T-cell (primary cell): ENCODE data around the gene NPTXR. TPM values are rescaled to one million over a fixed set of nuclear protein-coding genes. Genes with fewer than 3 reads are reported as not detected.

ENCODE experiments used
- ATAC-seq, 4 experiments: fragments of 200-7000 bp in 3 of 4; fragments of 150-1000 bp in 1 of 4; cut with Tn5 transposase; replicated peaks in 1 of 4; 1 replicate in 3 of 4; 2 replicates in 1 of 4; pipeline ENCODE4 v1.10.0; 2021; ENCODE audit warnings: moderate library complexity in 3 of 4, mild to moderate bottlenecking in 2 of 4, moderate number of reproducible peaks in 1 of 4
- CTCF ChIA-PET, 2 donors: fragments of 300-600 bp; sonication (Branson Sonifier 250); formaldehyde crosslinking; loops; one replicate each; lab custom pipeline; 2022; ENCODE audit warnings: antibody characterized with exemption in 2 of 2; lab: Charles Lee
- POLR2A ChIA-PET, 2 donors: fragments of 300-600 bp; sonication (Branson Sonifier 250); formaldehyde crosslinking; loops; one replicate each; lab custom pipeline; 2022; ENCODE audit warnings: antibody characterized with exemption in 2 of 2; lab: Charles Lee
- DNase-seq, 35 experiments: peaks; one replicate each; pipeline versions ENCODE4 v3.0.0 to v3.0.0-alpha.2; 2013 to 2023
- H3K27ac ChIP-seq: one replicate; pipeline ENCODE4 v1.5.1; 2013; ENCODE audit warnings: low read length
- H3K27me3 ChIP-seq, 2 experiments: replicated peaks in 1 of 2; 1 replicate in 1 of 2; 2 replicates in 1 of 2; pipeline versions ENCODE4 v1.6.1 to v1.7.0; 2013; ENCODE audit warnings: low read length in 1 of 2, mixed read lengths in 1 of 2; ENCODE audit not compliant: control insufficient read depth in 2 of 2, insufficient read depth in 2 of 2; ENCODE audit errors: extremely low read depth in 1 of 2
- H3K36me3 ChIP-seq, 2 donors: 1 replicate in 1 of 2; 2 replicates in 1 of 2; pipeline versions ENCODE4 v1.6.1 to v1.7.0; 2013; ENCODE audit warnings: low read length in 1 of 2; ENCODE audit not compliant: control insufficient read depth in 2 of 2, insufficient read depth in 1 of 2; ENCODE audit errors: extremely low read depth in 1 of 2
- H3K4me1 ChIP-seq, 2 experiments: 1 replicate in 1 of 2; 2 replicates in 1 of 2; pipeline versions ENCODE4 v1.6.1 to v1.7.0; 2013; ENCODE audit warnings: low read length in 2 of 2, mixed read lengths in 1 of 2; ENCODE audit not compliant: insufficient read depth in 2 of 2, control insufficient read depth in 1 of 2; ENCODE audit errors: extremely low read depth in 1 of 2
- H3K4me3 ChIP-seq, 2 donors: 1 replicate in 1 of 2; 2 replicates in 1 of 2; pipeline versions ENCODE4 v1.5.1 to v1.7.0; 2013; ENCODE audit warnings: mild to moderate bottlenecking in 2 of 2, low read length in 1 of 2, moderate library complexity in 1 of 2; ENCODE audit not compliant: control insufficient read depth in 1 of 2; ENCODE audit errors: extremely low read depth in 1 of 2
- H3K9me3 ChIP-seq: 2 replicates; pipeline ENCODE4 v1.7.0; 2013
- H3K27ac Mint-ChIP-seq, 2 donors: one replicate each; pipeline ENCODE4 v1.8.0; 2020 to 2021; ENCODE audit warnings: mild to moderate bottlenecking in 2 of 2, mixed read lengths in 2 of 2
- H3K27me3 Mint-ChIP-seq, 2 donors: one replicate each; pipeline ENCODE4 v1.8.0; 2021 to 2022; ENCODE audit warnings: mixed read lengths in 2 of 2
- H3K36me3 Mint-ChIP-seq: one replicate; pipeline ENCODE4 v1.8.0; 2021; ENCODE audit warnings: mixed read lengths
- H3K4me1 Mint-ChIP-seq, 3 donors: one replicate each; pipeline ENCODE4 v1.8.0; 2020 to 2022; ENCODE audit warnings: mixed read lengths in 3 of 3, mild to moderate bottlenecking in 1 of 3
- H3K4me3 Mint-ChIP-seq, 3 donors: one replicate each; pipeline ENCODE4 v1.8.0; 2020 to 2022; ENCODE audit warnings: mild to moderate bottlenecking in 3 of 3, mixed read lengths in 3 of 3, moderate library complexity in 3 of 3
- H3K9me3 Mint-ChIP-seq, 3 donors: one replicate each; pipeline ENCODE4 v1.8.0; 2020 to 2022; ENCODE audit warnings: mixed read lengths in 3 of 3
- WGBS: methylation state at CpG from one replicate; pipeline ENCODE4 v1.1.5; 2013; ENCODE audit warnings: missing lambda C conversion rate; ENCODE audit not compliant: insufficient coverage; 5-methylcytosine and 5-hydroxymethylcytosine counted together
- total RNA-seq, 35 experiments: library from RNA in 6 of 35; stranded (reverse) in 6 of 35; fragments of 120-200 nt in 1 of 35; gene quantifications; one replicate each; pipeline versions ENCODE4 v1.2.1 to v1.2.4 and lab custom pipeline; 2013 to 2026

NPTXR gene
- total RNA-seq, 5 donors from 2014 or later (not counting 1 experiment from before 2014, with no cell fraction given): 4.9 to 13.2 (median 9.1) TPM

DNA sequence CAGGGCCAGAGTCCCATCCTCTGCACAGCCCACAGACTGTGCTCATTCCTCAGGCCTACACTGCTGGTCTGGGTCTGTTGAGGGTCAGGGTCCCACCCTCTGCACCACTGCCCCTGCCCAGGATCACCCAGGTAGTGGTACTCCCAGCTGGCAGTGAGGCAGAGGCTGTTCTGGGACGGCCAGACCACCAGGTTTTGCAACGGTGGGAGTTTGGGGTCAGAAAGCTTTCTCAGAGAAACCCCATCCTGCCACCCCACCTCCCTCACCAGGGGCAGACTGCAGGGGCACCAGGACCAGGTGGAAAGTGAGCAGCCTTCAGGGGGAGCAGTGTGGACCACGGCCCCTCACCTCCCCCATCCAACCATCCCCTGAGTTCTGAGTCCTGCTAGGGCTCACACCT lies 10.8 kb downstream of the NPTXR start:
- no peak overlapping the region for H3K4me3 ChIP-seq
- peaks cover 0 to 13% of the 10 kb centered on the region in 2 experiments for H3K27me3 ChIP-seq
- H3K4me3 Mint-ChIP-seq: no peak overlapping the region
- H3K36me3 ChIP-seq: no peaks in the 10 kb centered on the region
- H3K36me3 Mint-ChIP-seq: no peaks in the 10 kb centered on the region
- no peak overlapping the region for H3K27ac ChIP-seq
- H3K4me1 Mint-ChIP-seq: no peaks in the 10 kb centered on the region
- H3K27me3 Mint-ChIP-seq: peaks cover 0 to 2% of the 10 kb centered on the region in 2 donors
- no peaks in the 10 kb centered on the region for H3K9me3 Mint-ChIP-seq
- H3K9me3 ChIP-seq: no peaks in the 10 kb centered on the region
- ChIA-PET POLR2A (no interaction called here), CTCF (no interaction called here)
- no CpG with 5 or more reads among the region's 3 CpGs for WGBS
- DNase-seq: no peak
- no peaks in the 10 kb centered on the region for H3K4me1 ChIP-seq
- no peak for ATAC-seq
- H3K27ac Mint-ChIP-seq: no peak overlapping the region

DNA sequence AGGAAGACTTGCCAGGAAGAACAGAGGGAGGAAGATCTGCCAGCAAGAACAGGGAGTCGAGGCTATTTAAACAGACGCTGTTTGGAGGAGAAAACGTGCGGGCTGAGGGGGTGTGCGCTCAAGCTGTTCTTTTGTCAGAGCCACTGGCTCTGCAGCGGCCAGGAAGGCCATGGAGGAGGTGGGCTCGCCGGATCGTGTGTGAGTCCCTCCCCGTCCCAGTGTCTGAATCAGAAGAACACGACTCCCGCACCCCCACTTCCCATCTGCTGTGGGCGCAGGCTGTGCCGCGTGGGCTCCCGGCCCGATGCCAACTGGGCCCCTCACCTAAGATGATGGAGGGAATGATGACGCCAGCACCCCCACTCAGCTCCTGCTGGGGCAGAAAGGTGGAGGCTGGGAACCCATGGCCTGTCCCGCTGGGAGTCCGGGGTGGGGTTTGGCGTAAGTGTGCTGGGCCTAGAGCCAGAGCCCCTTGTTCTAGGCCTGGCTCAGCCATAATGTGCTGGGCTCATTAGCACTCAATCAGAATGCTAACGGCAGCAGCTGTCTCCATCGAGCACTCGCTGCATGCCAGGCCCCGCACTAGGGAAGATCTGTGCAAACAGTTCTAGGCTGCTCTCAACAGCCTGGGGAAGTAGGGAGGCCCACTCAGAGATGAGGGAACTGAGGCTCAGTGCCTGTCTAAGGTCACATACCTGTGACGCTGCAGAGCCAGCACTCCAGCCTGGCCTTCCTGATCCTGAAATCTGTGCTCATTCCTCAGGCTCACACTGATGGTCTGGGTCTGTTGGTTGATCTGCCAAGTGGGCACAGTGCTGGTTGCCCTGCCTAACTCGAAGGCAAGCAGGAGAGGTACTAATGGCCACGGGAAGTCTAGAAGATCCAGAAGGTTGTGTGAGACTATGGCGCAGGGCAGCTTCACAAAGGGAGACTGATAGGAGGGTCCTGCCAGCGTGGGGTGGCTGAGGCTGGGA lies 11.5 kb downstream of the NPTXR start:
- ATAC-seq: no peak
- H3K27ac Mint-ChIP-seq: no peak overlapping the region
- Histone ChIP-seq H3K36me3 (no peaks in the 10 kb centered on the region), H3K27me3 (peaks cover 0 to 12% of the 10 kb centered on the region in 2 experiments), H3K27ac (no peak overlapping the region), H3K4me3 (no peak overlapping the region), H3K9me3 (no peaks in the 10 kb centered on the region), H3K4me1 (no peaks in the 10 kb centered on the region)
- H3K36me3 Mint-ChIP-seq: no peaks in the 10 kb centered on the region
- peaks cover 0 to 2% of the 10 kb centered on the region in 2 donors for H3K27me3 Mint-ChIP-seq
- 86% methylated on average over 15 of the region's 30 CpGs for WGBS
- ChIA-PET CTCF (no interaction called here), POLR2A (interaction anchor here in 1 of 2 donors (0.6 kb wide), 1 partner anchor 947 kb away, joined by 9 read pairs; no protein-coding TSS in a partner anchor)
- no peaks in the 10 kb centered on the region for H3K9me3 Mint-ChIP-seq
- no peak for DNase-seq
- H3K4me1 Mint-ChIP-seq: no peaks in the 10 kb centered on the region
- H3K4me3 Mint-ChIP-seq: no peak overlapping the region

DNA sequence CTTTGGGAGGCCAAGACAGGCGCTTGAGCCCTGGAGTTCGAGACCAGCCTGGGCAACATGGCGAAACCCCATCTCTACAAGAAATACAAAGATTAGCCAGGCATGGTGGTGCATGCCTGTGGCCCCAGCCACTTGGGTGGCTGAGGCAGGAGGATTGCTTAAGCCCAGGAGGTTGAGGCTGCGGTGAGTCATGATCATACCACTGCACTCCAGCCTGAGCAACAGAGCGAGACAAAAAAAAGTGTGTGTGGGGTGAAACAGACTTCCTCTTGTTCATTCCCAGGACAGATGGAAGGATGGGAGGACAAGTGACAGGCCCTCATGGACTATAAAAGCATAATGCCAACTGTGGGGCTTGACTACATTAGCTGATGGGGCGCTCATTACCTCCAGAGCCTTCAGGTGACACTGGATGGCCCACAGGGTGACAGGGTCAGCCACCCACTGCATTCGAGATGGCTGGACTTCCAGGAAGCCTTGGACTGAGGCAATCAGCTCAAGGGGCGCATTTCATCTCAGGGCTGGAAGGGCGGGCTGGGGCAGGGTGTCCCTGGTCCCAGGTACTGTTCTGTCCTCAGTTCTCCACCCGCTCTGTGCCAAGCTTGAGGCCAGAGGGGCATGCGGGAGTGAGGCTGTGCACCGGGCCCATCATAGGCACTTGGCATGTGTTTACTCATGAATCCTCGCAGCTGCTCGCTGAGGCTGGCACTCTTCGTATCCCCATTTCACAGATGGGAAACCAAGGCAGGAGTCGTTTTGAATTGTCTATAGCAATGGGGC lies 12.5 kb downstream of the NPTXR start:
- no peak for ATAC-seq
- CTCF ChIA-PET: interaction anchor here in 1 of 2 donors (0.6 kb wide), 1 partner anchor 1053 kb away, joined by 4 read pairs; no protein-coding TSS in a partner anchor
- H3K4me3 Mint-ChIP-seq: no peak overlapping the region
- H3K27ac ChIP-seq: no peak overlapping the region
- H3K4me1 Mint-ChIP-seq: no peaks in the 10 kb centered on the region
- H3K9me3 ChIP-seq: no peaks in the 10 kb centered on the region
- WGBS: 88% methylated on average over 13 of the region's 16 CpGs
- no peaks in the 10 kb centered on the region for H3K27me3 Mint-ChIP-seq
- no peaks in the 10 kb centered on the region for H3K36me3 Mint-ChIP-seq
- H3K4me3 ChIP-seq: no peak overlapping the region
- no peak overlapping the region for H3K27ac Mint-ChIP-seq
- no peak for DNase-seq
- no peaks in the 10 kb centered on the region for H3K4me1 ChIP-seq
- H3K36me3 ChIP-seq: no peaks in the 10 kb centered on the region
- peaks cover 0 to 12% of the 10 kb centered on the region in 2 experiments for H3K27me3 ChIP-seq
- H3K9me3 Mint-ChIP-seq: no peaks in the 10 kb centered on the region
- POLR2A ChIA-PET: interaction anchor here in 1 of 2 donors (0.6 kb wide), 1 partner anchor 946 kb away, joined by 9 read pairs; no protein-coding TSS in a partner anchor

DNA sequence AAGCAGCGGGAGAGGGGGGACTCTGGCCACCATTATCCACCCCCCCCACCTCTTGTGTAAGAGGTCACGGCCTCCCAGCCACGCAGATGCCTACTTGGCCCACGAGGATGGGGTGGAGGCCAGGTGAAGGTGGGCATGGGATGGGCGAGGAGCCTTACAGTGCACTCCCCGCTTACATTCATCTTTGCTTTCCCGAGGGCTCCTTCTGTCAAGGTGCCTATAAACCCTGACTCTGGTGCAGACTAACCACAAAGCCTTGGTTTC lies 13.1 kb downstream of the NPTXR start:
- CTCF ChIA-PET: no interaction called here
- no peaks in the 10 kb centered on the region for H3K9me3 ChIP-seq

DNA sequence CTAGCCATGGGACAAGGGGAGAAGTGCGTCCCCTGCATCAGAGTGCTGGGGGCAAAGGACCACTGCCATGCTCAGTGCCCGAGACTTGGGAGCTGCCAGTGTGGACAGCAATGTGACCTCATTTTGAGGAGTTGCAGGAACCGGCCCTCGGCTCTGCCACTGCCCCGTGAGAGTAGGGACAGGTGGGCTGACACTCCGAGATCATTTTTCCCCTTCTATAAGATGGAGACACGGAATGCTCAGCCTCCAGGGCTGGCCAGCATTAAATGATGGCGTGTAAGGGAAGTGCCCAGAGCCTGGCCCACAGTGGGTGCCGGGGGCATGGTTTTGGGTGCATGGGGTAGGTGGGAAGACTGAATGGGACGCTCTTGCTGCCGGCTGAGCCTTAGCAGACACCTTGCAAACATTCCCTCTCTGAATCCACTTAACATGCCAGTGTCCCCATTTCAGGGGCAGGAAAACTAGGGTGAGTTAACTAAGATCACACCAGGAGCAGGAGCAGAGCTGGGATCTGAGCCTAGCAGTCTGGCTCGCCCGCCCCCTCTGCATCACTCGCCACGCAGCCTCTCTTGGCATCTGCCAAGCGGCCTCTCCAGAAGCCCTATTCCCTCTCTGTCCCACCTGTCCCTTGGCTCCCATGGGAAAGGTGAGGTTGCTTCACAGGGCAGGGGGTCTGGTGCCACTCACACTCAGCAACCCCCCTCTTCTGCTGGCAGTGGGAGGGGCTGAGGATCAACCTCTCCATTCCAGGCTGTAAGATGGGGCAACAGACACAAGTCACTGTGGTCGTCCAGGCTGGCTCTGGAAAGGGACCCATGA lies 13.6 kb downstream of the NPTXR start:
- no peaks in the 10 kb centered on the region for H3K4me1 ChIP-seq
- no peak overlapping the region for H3K27ac Mint-ChIP-seq
- no peak for DNase-seq
- peaks cover 0 to 6% of the 10 kb centered on the region in 2 experiments for H3K27me3 ChIP-seq
- H3K4me3 ChIP-seq: no peak overlapping the region
- H3K27ac ChIP-seq: no peak overlapping the region
- ChIA-PET POLR2A (interaction anchor here in 1 of 2 donors (0.6 kb wide), 1 partner anchor 714 kb away, joined by 14 read pairs; no protein-coding TSS in a partner anchor), CTCF (no interaction called here)
- H3K9me3 ChIP-seq: no peaks in the 10 kb centered on the region
- no peaks in the 10 kb centered on the region for H3K36me3 Mint-ChIP-seq
- no peak for ATAC-seq
- no peaks in the 10 kb centered on the region for H3K9me3 Mint-ChIP-seq
- no peaks in the 10 kb centered on the region for H3K36me3 ChIP-seq
- H3K27me3 Mint-ChIP-seq: no peaks in the 10 kb centered on the region
- H3K4me3 Mint-ChIP-seq: no peak overlapping the region
- H3K4me1 Mint-ChIP-seq: no peaks in the 10 kb centered on the region
- WGBS: 77% methylated on average over 3 of the region's 17 CpGs

More for the DNA sequence above, 13.1 kb downstream of the NPTXR start:
- Mint-ChIP-seq H3K4me3 (no peak overlapping the region), H3K9me3 (no peaks in the 10 kb centered on the region), H3K36me3 (no peaks in the 10 kb centered on the region), H3K27me3 (no peaks in the 10 kb centered on the region), H3K4me1 (no peaks in the 10 kb centered on the region), H3K27ac (no peak overlapping the region)
- no peaks in the 10 kb centered on the region for H3K4me1 ChIP-seq
- H3K27ac ChIP-seq: no peak overlapping the region
- no peak for DNase-seq
- no peak for ATAC-seq
- 66% methylated on average over 4 of the region's 7 CpGs for WGBS
- H3K4me3 ChIP-seq: no peak overlapping the region
- POLR2A ChIA-PET: interaction anchor here in 1 of 2 donors (0.6 kb wide), 1 partner anchor 713 kb away, joined by 14 read pairs; no protein-coding TSS in a partner anchor
- peaks cover 0 to 11% of the 10 kb centered on the region in 2 experiments for H3K27me3 ChIP-seq
- H3K36me3 ChIP-seq: no peaks in the 10 kb centered on the region

DNA sequence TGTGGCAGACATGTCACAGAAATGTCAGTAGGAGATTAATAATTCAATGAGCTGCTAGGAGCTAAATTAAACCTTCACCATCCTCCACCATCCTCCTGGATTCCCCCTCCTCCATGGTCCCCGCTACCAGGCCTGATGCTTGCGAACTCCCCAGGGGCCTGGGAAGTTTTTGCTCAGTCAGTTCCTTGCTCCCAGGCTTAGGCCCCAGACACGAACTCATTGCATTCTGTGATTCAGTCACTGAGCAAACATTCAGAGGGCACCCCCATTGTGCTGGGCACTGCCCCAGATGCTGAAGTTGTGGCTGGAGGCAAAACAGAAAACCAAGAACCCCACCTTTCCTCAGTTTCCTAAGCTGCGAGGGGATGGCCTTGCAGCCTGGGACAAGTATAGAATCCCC lies 14.3 kb downstream of the NPTXR start:
- Mint-ChIP-seq H3K36me3 (no peaks in the 10 kb centered on the region), H3K9me3 (no peaks in the 10 kb centered on the region)

More for the DNA sequence above, 14.3 kb downstream of the NPTXR start:
- WGBS: 100% methylated on average over 3 of the region's 4 CpGs
- Histone ChIP-seq H3K36me3 (no peaks in the 10 kb centered on the region), H3K9me3 (no peaks in the 10 kb centered on the region), H3K4me1 (no peaks in the 10 kb centered on the region), H3K27me3 (peaks cover 0 to 4% of the 10 kb centered on the region in 2 experiments), H3K27ac (no peak overlapping the region), H3K4me3 (no peak overlapping the region)
- Mint-ChIP-seq H3K27me3 (no peaks in the 10 kb centered on the region), H3K4me1 (no peaks in the 10 kb centered on the region), H3K4me3 (no peak overlapping the region), H3K27ac (no peak overlapping the region)
- ATAC-seq (no peak), DNase-seq (no peak)
- ChIA-PET CTCF (no interaction called here), POLR2A (no interaction called here)
